ENCODE measurements around the gene CD74. TPM values are rescaled to one million over a fixed set of nuclear protein-coding genes. Genes with fewer than 3 reads are reported as not detected.
A peak's percentile ranks its signal among the peaks of the same experiment; 100 is the strongest.

Gene CD74
- total RNA-seq, 1 donor from 2014 or later, result 16.1 TPM

DNA sequence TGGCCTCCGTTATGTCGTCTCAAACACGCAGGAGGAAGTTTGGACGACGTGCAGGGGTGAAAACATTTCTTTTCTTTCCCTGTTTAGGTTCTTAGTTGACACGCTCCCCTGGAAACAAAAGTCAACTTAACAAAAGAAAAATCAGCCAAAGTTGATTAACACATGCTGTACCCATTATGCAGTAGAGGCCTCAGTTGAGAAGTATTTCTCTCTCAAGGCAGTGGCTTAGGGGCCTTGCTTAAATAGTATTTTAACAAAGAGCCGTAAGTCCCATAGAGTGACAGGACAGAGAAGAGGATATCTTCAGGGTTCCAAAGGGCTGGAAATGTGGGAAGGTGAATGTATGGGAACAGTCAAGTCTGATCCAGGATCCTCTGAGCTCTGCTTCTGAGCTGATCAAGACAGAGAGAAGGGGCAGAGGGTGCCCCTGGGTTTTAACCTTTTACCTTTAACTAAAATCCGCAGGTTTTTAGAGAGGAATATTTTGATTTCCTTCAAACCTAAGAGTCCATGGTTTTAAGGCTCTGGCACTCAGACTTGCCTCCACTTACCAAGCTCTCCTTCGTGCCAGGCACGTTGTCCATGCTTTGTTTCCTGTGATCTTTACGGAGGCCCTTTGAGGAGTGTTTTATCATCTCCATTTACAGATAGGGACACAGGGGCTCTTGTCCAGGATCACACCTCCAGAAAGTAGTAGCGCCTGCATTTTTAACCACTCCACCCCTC is 629 bp upstream of the CD74 start:
- TF ChIP-seq, protein P1, sequence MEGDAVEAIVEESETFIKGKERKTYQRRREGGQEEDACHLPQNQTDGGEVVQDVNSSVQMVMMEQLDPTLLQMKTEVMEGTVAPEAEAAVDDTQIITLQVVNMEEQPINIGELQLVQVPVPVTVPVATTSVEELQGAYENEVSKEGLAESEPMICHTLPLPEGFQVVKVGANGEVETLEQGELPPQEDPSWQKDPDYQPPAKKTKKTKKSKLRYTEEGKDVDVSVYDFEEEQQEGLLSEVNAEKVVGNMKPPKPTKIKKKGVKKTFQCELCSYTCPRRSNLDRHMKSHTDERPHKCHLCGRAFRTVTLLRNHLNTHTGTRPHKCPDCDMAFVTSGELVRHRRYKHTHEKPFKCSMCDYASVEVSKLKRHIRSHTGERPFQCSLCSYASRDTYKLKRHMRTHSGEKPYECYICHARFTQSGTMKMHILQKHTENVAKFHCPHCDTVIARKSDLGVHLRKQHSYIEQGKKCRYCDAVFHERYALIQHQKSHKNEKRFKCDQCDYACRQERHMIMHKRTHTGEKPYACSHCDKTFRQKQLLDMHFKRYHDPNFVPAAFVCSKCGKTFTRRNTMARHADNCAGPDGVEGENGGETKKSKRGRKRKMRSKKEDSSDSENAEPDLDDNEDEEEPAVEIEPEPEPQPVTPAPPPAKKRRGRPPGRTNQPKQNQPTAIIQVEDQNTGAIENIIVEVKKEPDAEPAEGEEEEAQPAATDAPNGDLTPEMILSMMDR (IDR thresholded peaks at IDR 0.05; ENCODE audit: unreplicated experiment), result no peak
- Mint-ChIP-seq H3K27me3 (ENCODE audit: low read depth) (no peaks in the 10 kb centered on the region), H3K36me3 (no peaks in the 10 kb centered on the region), H3K9me3 (no peaks in the 10 kb centered on the region), H3K4me3 (peak overlapping the region; percentile 66), H3K4me1 (peaks cover 21% of the 10 kb centered on the region), H3K27ac (peak overlapping the region; percentile 64)
- no peak for DNase-seq (ENCODE audit: low spot score in 2 of 2, unreplicated experiment in 2 of 2)

DNA sequence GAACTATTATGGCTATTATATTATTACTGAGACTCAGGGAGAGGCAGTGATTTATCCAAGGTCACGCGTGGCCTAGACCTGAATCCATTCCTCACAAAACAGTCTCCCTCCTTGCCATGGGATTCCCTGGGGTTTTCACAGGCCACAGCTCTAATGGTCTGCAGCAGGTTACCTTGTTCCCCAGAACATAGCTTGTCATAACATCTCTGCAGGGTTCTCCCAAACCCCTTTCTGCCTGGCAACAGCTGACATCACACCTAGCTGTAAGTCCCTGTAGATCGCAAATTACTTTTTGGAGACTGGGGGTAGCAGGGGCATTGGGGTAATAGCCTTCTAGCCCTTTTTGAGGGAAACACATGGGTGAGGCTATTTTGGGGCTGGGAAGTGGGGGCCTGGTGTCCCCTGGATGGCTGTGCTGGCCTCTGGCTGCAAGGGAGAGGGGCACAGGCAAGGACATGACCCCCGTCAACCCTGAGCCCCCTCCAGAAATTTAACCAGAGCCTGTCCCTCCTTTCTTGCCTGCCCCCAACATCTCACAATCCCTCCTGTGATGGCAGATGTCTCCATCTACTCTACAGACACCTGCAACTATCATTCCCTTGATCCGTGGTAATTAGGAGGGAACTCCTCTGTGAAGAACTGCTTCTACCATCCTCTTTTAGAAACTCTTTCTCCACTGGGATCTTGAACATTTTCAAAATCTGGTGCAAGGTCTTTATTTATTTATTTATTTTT is 1.3 kb downstream of the CD74 start:
- Mint-ChIP-seq H3K36me3 (no peaks in the 10 kb centered on the region), H3K9me3 (no peaks in the 10 kb centered on the region), H3K4me1 (peaks cover 21% of the 10 kb centered on the region), H3K27ac (peak overlapping the region; percentile 89), H3K27me3 (ENCODE audit: low read depth) (no peaks in the 10 kb centered on the region), H3K4me3 (no peak overlapping the region)
- DNase-seq (ENCODE audit: low spot score in 2 of 2, unreplicated experiment in 2 of 2), result no peak
- TF ChIP-seq, protein P1 (IDR thresholded peaks at IDR 0.05; ENCODE audit: unreplicated experiment), result no peak

DNA sequence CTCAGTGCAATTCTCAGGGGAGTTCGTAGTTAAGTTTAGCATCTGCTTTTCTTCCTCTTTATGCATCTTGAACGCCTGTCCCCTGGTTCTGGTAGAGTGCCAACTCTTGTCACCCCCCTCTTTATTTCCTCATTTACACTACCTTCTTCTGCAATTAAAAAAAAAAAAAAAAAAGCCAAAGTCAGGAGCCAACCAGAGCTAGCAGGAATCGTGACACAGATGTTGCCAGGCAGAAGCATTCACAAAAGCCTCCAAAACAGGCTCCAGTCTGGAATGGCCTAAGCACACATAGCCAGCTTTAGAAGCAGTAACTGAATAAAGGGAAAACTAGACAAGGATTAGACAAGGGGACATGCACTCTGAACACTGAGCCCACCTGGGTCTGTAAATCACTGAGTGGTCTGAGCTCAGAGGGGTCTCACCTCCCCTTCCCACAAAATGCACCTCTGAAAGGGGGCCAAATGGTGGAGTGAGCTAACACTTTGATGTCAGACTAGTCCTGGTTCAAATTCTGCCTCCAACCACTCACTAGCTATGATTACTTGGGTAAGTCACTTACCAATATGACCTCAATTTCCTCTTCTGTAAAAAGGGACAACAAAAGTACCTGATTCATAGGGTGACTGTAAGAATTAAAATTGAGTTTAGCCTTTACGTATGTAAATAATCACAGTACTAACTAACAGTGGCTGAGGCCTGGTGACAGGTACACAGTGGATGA is 2.0 kb downstream of the CD74 start:
- TF ChIP-seq, protein P1 (IDR thresholded peaks at IDR 0.05; ENCODE audit: unreplicated experiment), result no peak
- peak overlapping the region; percentile 89 for H3K27ac Mint-ChIP-seq
- no peaks in the 10 kb centered on the region for H3K27me3 Mint-ChIP-seq (ENCODE audit: low read depth)
- H3K4me3 Mint-ChIP-seq, result peak overlapping the region; percentile 14
- H3K9me3 Mint-ChIP-seq, result no peaks in the 10 kb centered on the region
- DNase-seq (ENCODE audit: low spot score in 2 of 2, unreplicated experiment in 2 of 2), result peak in 1 of 2 experiments; percentile 65
- H3K4me1 Mint-ChIP-seq, result peaks cover 21% of the 10 kb centered on the region
- no peaks in the 10 kb centered on the region for H3K36me3 Mint-ChIP-seq

DNA sequence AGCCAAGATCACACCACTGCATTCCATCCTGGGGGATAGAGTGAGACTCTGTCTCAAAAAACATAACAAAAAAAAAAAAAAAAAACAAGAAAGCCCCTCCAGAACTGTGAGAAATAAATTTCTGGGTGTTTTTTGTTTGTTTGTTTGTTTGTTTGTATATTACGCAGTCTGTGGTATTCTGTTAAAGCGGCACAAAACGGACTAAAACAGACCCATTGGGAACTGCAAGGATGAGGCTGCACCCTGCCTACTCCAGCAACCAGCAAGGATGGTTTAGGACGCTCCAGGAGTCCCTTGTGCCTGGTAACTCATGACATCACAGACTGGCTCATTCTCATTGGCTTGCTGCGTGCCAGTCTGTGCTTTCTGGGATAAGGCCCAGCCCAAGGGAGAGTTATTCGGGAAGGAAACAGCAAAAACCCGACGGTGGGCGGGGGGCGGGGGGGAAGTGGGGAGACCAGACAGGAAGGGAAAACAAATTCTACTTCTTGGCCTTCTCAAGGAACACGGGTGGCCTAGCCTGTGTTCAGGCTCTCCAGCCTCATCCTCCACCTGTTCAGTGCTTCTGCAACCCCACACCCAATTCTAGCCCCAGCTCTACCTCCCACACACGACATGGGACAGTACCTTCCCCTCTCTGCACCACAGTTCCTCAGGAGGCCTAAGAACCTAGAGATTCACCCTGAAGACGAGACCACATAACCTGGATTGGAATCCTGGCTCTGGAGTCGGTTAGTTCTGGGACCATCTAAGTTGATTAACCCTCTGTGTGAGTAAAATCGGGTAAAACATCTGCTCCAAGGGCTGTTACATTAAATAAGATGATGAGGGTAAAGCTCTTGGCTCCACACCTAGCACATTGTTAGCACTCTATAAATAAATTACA is 2.8 kb downstream of the CD74 start:
- H3K27ac Mint-ChIP-seq, result peak overlapping the region; percentile 89
- H3K27me3 Mint-ChIP-seq (ENCODE audit: low read depth), result no peaks in the 10 kb centered on the region
- H3K36me3 Mint-ChIP-seq, result no peaks in the 10 kb centered on the region
- H3K4me3 Mint-ChIP-seq, result peak overlapping the region; percentile 41
- TF ChIP-seq, protein P1 (IDR thresholded peaks at IDR 0.05; ENCODE audit: unreplicated experiment), result no peak
- peak; percentile 59 to 77 for DNase-seq (ENCODE audit: low spot score in 2 of 2, unreplicated experiment in 2 of 2)
- H3K4me1 Mint-ChIP-seq, result peaks cover 21% of the 10 kb centered on the region
- H3K9me3 Mint-ChIP-seq, result no peaks in the 10 kb centered on the region
